22Rv1 (cell line): Measurements from ENCODE around the gene CNPY3.

ENCODE experiments used
- ZFX ChIP-seq: fragments of 450-650 bp; IDR thresholded peaks from 2 replicates; pipeline ENCODE4 v1.6.1; 2017; ENCODE audit warnings: antibody characterized with exemption, borderline replicate concordance
- TF ChIP-seq, protein P1 (sequence below): fragments of 450-650 bp; IDR thresholded peaks from 2 replicates; pipeline ENCODE4 v1.5.1; 2017; ENCODE audit warnings: mild to moderate bottlenecking

DNA sequence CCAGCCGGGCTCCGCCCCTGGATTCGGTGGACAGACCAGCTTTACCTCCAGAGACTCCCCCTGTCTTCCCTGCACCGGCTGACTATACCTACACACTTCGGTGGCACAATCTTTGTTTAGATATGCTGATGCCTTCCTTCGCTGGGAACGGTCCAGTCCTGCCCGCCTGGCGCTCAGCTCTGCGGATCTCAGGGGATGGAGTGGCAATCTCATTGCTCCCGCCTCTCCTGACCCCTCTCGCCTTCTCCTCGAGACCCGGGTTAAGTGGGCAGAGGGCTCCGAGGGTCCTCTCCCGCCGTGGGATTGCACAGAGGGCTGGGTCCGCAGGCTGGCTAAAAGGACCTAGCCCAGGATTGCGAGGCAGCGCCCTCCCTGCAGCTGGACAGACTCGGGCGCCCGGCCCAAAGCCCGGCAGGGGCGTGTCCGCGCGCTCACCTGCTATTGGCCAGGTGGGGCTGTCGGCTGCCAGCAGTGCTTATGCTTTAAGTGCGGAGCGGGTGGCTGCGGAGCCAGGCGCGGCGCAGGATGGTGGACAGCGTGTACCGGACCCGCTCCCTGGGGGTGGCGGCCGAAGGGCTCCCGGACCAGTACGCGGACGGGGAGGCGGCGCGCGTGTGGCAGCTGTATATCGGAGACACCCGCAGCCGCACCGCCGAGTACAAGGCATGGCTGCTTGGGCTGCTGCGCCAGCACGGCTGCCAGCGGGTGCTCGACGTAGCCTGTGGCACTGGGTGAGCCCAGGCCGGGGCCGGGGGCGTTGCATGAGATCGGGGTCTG, 31.2 kb downstream of the CNPY3 start, which contains the start of gene GNMT:
- TF ChIP-seq, protein P1, sequence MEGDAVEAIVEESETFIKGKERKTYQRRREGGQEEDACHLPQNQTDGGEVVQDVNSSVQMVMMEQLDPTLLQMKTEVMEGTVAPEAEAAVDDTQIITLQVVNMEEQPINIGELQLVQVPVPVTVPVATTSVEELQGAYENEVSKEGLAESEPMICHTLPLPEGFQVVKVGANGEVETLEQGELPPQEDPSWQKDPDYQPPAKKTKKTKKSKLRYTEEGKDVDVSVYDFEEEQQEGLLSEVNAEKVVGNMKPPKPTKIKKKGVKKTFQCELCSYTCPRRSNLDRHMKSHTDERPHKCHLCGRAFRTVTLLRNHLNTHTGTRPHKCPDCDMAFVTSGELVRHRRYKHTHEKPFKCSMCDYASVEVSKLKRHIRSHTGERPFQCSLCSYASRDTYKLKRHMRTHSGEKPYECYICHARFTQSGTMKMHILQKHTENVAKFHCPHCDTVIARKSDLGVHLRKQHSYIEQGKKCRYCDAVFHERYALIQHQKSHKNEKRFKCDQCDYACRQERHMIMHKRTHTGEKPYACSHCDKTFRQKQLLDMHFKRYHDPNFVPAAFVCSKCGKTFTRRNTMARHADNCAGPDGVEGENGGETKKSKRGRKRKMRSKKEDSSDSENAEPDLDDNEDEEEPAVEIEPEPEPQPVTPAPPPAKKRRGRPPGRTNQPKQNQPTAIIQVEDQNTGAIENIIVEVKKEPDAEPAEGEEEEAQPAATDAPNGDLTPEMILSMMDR: peak; percentile 29
- TF ChIP-seq ZFX: no peak
